GM18505 (cell line): ENCODE measurements around the gene UCN3.

Source experiments
- ATAC-seq: cut with Tn5 transposase; IDR thresholded peaks from one replicate; pipeline ENCODE4 v1.9.1; 2021; ENCODE audit not compliant: unreplicated experiment
- POLR2A ChIP-seq: IDR thresholded peaks from 4 replicates; pipeline ENCODE4 v1.6.1; 2011; ENCODE audit warnings: borderline replicate concordance; ENCODE audit not compliant: insufficient read depth, insufficient read length; ENCODE audit errors: extremely low read depth

The UCN3 gene

GRCh38 chr10:5364890-5365338 lies at the start of gene UCN3:
Gene UCN3, plus strand, starts transcription at chr10:5364966. Its CDS starts 8,755 bp downstream, at chr10:5373721.
- ATAC-seq = no peak
- no peak for TF ChIP-seq POLR2A

- no peak for TF ChIP-seq POLR2A
- no peak for ATAC-seq
These were observed 47.1 kb upstream of the UCN3 start for GRCh38 chr10:5317547-5318107.

GRCh38 chr10:5318148-5318547 lies 46.6 kb upstream of the UCN3 start:
- TF ChIP-seq POLR2A = no peak
- ATAC-seq = no peak

- ATAC-seq = no peak
- no peak for TF ChIP-seq POLR2A
These were observed 44.9 kb upstream of the UCN3 start for GRCh38 chr10:5319863-5320262.

GRCh38 chr10:5321273-5321672 lies 43.5 kb upstream of the UCN3 start:
- ATAC-seq = no peak
- TF ChIP-seq POLR2A = no peak

GRCh38 chr10:5323446-5323845 lies 41.3 kb upstream of the UCN3 start:
- no peak for ATAC-seq
- no peak for TF ChIP-seq POLR2A

GRCh38 chr10:5325076-5325475 lies 39.7 kb upstream of the UCN3 start:
- TF ChIP-seq POLR2A = no peak

GRCh38 chr10:5334196-5334880 lies 30.4 kb upstream of the UCN3 start:
- ATAC-seq = no peak
- TF ChIP-seq POLR2A = no peak

More at GRCh38 chr10:5325076-5325475, 39.7 kb upstream of the UCN3 start:
- ATAC-seq = no peak

GRCh38 chr10:5338010-5338409 lies 26.8 kb upstream of the UCN3 start:
- no peak for TF ChIP-seq POLR2A
- ATAC-seq = no peak

- TF ChIP-seq POLR2A = no peak
- ATAC-seq = no peak
These were observed 21.7 kb upstream of the UCN3 start for GRCh38 chr10:5343092-5343491.

GRCh38 chr10:5343561-5343960 lies 21.2 kb upstream of the UCN3 start:
- no peak for ATAC-seq
- TF ChIP-seq POLR2A = no peak

- no peak for ATAC-seq
- TF ChIP-seq POLR2A = no peak
These were observed 20.8 kb upstream of the UCN3 start for GRCh38 chr10:5343979-5344378.

- ATAC-seq = no peak
- TF ChIP-seq POLR2A = no peak
These were observed 20.0 kb upstream of the UCN3 start for GRCh38 chr10:5344746-5345145.

GRCh38 chr10:5346881-5347280 lies 17.9 kb upstream of the UCN3 start:
- TF ChIP-seq POLR2A = no peak
- no peak for ATAC-seq

- TF ChIP-seq POLR2A = no peak
- no peak for ATAC-seq
These were observed 15.4 kb upstream of the UCN3 start for GRCh38 chr10:5349362-5349761.

GRCh38 chr10:5354068-5354467 lies 10.7 kb upstream of the UCN3 start:
- TF ChIP-seq POLR2A = no peak
- no peak for ATAC-seq
